Liver (tissue), 9 donors: ENCODE measurements around the gene CSF2RB. TPM values are rescaled to one million over a fixed set of nuclear protein-coding genes. Genes with fewer than 3 reads are reported as not detected.

Experiments used
- DNase-seq: peaks from one replicate; pipeline ENCODE4 v3.0.0-alpha.2; 2017; ENCODE audit warnings: low spot score
- H3K27ac ChIP-seq, 2 donors: one replicate each; pipeline ENCODE4 v1.7.0; 2013; ENCODE audit warnings: inconsistent platforms in 2 of 2, low read length in 2 of 2, control low read depth in 1 of 2, low read depth in 1 of 2, mild to moderate bottlenecking in 1 of 2
- H3K27me3 ChIP-seq, 4 donors: one replicate each; pipeline versions ENCODE4 v1.6.1 to v1.7.0; 2013; ENCODE audit warnings: low read length in 3 of 4, inconsistent platforms in 1 of 4, mild to moderate bottlenecking in 1 of 4, moderate library complexity in 1 of 4; ENCODE audit not compliant: control insufficient read depth in 4 of 4, insufficient read depth in 4 of 4
- H3K36me3 ChIP-seq, 4 donors: one replicate each; pipeline versions ENCODE4 v1.6.1 to v1.7.0; 2013; ENCODE audit warnings: low read length in 3 of 4, mild to moderate bottlenecking in 3 of 4, low read depth in 1 of 4, moderate library complexity in 1 of 4; ENCODE audit not compliant: control insufficient read depth in 4 of 4, insufficient read depth in 3 of 4
- H3K4me1 ChIP-seq, 4 donors: one replicate each; pipeline versions ENCODE4 v1.6.1 to v1.7.0; 2013; ENCODE audit warnings: low read length in 3 of 4, mild to moderate bottlenecking in 3 of 4, moderate library complexity in 1 of 4; ENCODE audit not compliant: control insufficient read depth in 4 of 4, insufficient read depth in 4 of 4
- H3K4me3 ChIP-seq, 3 donors: one replicate each; pipeline versions ENCODE4 v1.6.1 to v1.7.0; 2013; ENCODE audit warnings: low read length in 3 of 3, control low read depth in 1 of 3, low read depth in 1 of 3, mild to moderate bottlenecking in 1 of 3
- H3K9ac ChIP-seq, 2 donors: one replicate each; pipeline ENCODE4 v1.7.0; 2013; ENCODE audit warnings: low read length in 2 of 2, mild to moderate bottlenecking in 2 of 2, moderate library complexity in 2 of 2, control low read depth in 1 of 2, low read depth in 1 of 2
- H3K9me3 ChIP-seq, 4 donors: one replicate each; pipeline versions ENCODE4 v1.6.1 to v1.7.0; 2013; ENCODE audit warnings: low read length in 3 of 4; ENCODE audit not compliant: control insufficient read depth in 4 of 4
- FOXA1 ChIP-seq: IDR thresholded peaks from 2 replicates; pipeline ENCODE4 v1.6.1; 2016; ENCODE audit warnings: antibody characterized with exemption
- FOXA2 ChIP-seq: IDR thresholded peaks from 2 replicates; pipeline ENCODE4 v1.6.1; 2016; ENCODE audit warnings: antibody characterized with exemption
- GABPA ChIP-seq, 2 donors: IDR thresholded peaks in 1 of 2; conservative IDR thresholded peaks in 1 of 2; 2 replicates each; pipeline ENCODE4 v1.6.1; 2016; ENCODE audit warnings: antibody characterized with exemption in 2 of 2, mild to moderate bottlenecking in 1 of 2, moderate library complexity in 1 of 2
- HNF4A ChIP-seq, 2 donors: conservative IDR thresholded peaks; 2 replicates each; pipeline ENCODE4 v1.6.1; 2016; ENCODE audit warnings: antibody characterized with exemption in 2 of 2, mild to moderate bottlenecking in 2 of 2
- HNF4G ChIP-seq: IDR thresholded peaks from 2 replicates; pipeline ENCODE4 v1.6.1; 2016; ENCODE audit warnings: antibody characterized with exemption
- JUND ChIP-seq, 2 donors: IDR thresholded peaks; 2 replicates each; pipeline ENCODE4 v1.6.1; 2016; ENCODE audit warnings: antibody characterized with exemption in 2 of 2
- NR2F2 ChIP-seq: IDR thresholded peaks from 2 replicates; pipeline ENCODE4 v1.6.1; 2016; ENCODE audit warnings: antibody characterized with exemption
- RAD21 ChIP-seq, 2 donors: IDR thresholded peaks; 2 replicates each; pipeline ENCODE4 v1.6.1; 2016; ENCODE audit warnings: antibody characterized with exemption in 2 of 2, mild to moderate bottlenecking in 2 of 2
- RXRA ChIP-seq, 2 donors: IDR thresholded peaks; 2 replicates each; pipeline ENCODE4 v1.6.1; 2017 to 2018; ENCODE audit warnings: antibody characterized with exemption in 2 of 2, mild to moderate bottlenecking in 1 of 2
- SP1 ChIP-seq: IDR thresholded peaks from 2 replicates; pipeline ENCODE4 v1.6.1; 2018; ENCODE audit warnings: antibody characterized with exemption, mild to moderate bottlenecking
- TAF1 ChIP-seq: conservative IDR thresholded peaks from 2 replicates; pipeline ENCODE4 v1.6.1; 2016; ENCODE audit warnings: antibody characterized with exemption, mild to moderate bottlenecking
- YY1 ChIP-seq: IDR thresholded peaks from 2 replicates; pipeline ENCODE4 v1.6.1; 2016; ENCODE audit warnings: antibody characterized with exemption, mild to moderate bottlenecking
- ZBTB33 ChIP-seq: IDR thresholded peaks from 2 replicates; pipeline ENCODE4 v1.6.1; 2016; ENCODE audit warnings: antibody characterized with exemption
- WGBS: extraction: QIAGEN DNeasy Blood & Tissue Kit; methylation state at CpG from one replicate; pipeline ENCODE4 v1.1.7; 2013; 5-methylcytosine and 5-hydroxymethylcytosine counted together
- polyA plus RNA-seq, 2 donors: library from polyadenylated mRNA; stranded (reverse) in 1 of 2; unstranded in 1 of 2; fragments of 200-250 nt in 1 of 2; fragments of >200 nt in 1 of 2; fragmentation: Nextera tagmentation in 1 of 2; extraction: Ambion mirVana in 1 of 2; gene quantifications; one replicate each; pipeline versions ENCODE4 v1.2.1 to v1.2.3, GENCODE V29; 2013 to 2015
- total RNA-seq, 2 donors: library from RNA; depleted of rRNA; stranded (reverse); fragments of >200 nt; gene quantifications; one replicate each; pipeline ENCODE4 v1.2.3, GENCODE V29; 2014
- TF ChIP-seq, protein P1 (sequence below): IDR thresholded peaks from 2 replicates; pipeline ENCODE4 v1.6.1; 2016; ENCODE audit warnings: antibody characterized with exemption
- TF ChIP-seq, protein P2 (sequence below): IDR thresholded peaks from 2 replicates; pipeline ENCODE4 v1.6.1; 2016; ENCODE audit warnings: antibody characterized with exemption
- TF ChIP-seq, protein P3 (sequence below): fragments of 150-350 bp; IDR thresholded peaks from 2 replicates; pipeline ENCODE4 v1.5.1; 2017; ENCODE audit warnings: improper control_type of control experiment, low read depth, low read length; ENCODE audit not compliant: missing input control
- donor health status: healthy.
- donor health status: healthy.
- donor health status: healthy.
- donor health status: healthy.
- donor health status: healthy.

The CSF2RB gene
- total and polyA plus RNA-seq, 4 donors: 0.72 to 10.5 (median 2.3) TPM

DNA sequence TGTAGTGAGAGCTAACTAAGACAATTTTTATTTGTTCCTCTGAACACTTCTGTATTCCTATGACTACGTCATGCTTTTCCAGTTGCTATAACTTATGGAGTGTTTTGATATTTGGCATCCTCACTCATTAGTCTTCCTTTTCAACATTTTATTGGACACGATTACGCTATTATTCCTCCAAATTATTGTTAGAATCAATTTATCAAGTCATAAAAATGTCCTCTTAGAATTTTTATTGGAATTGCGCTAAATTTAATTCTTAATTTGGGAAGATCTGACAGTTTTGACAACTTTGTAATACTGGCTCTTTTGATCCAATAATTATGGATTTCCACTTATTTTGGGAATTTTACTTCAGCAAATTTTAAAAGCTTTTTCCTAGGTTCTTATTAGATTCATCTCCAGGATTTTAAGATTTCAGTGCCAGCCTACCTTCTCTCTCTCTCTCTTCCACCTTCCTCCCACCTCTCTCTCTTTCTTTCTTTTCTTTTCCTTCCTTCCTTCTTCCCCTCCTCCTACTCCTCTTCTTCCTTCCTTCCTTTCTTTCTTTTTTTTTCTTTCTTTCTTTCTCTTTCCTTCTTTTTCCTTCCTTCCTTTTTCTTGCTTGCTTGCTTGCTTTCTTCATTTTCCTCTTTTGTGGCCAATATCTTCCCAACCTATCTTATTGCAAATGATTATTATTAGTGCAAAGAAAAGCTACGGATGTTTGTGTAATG lies 55.0 kb downstream of the CSF2RB start:
- H3K27me3 ChIP-seq: no peaks in the 10 kb centered on the region

GRCh38 chr22:36971341-36972125 lies 58.1 kb downstream of the CSF2RB start:
- Histone ChIP-seq H3K4me3 (no peak overlapping the region), H3K4me1 (no peaks in the 10 kb centered on the region), H3K27me3 (no peaks in the 10 kb centered on the region), H3K36me3 (no peaks in the 10 kb centered on the region), H3K9me3 (no peaks in the 10 kb centered on the region), H3K9ac (no peak overlapping the region), H3K27ac (no peak overlapping the region)
- WGBS: 75% methylated on average over 19 of the region's 19 CpGs
- DNase-seq: no peak
- TF ChIP-seq TAF1: no peak
- TF ChIP-seq HNF4A (conservative IDR thresholded peaks at IDR 0.05): no peak
- TF ChIP-seq JUND (IDR thresholded peaks at IDR 0.05): no peak
- no peak for TF ChIP-seq RAD21 (IDR thresholded peaks at IDR 0.05)
- no peak for TF ChIP-seq NR2F2
- TF ChIP-seq HNF4G: no peak
- no peak for TF ChIP-seq FOXA1
- no peak for TF ChIP-seq RXRA (IDR thresholded peaks at IDR 0.05)
- TF ChIP-seq, protein P1, sequence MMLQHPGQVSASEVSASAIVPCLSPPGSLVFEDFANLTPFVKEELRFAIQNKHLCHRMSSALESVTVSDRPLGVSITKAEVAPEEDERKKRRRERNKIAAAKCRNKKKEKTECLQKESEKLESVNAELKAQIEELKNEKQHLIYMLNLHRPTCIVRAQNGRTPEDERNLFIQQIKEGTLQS: no peak
- TF ChIP-seq ZBTB33: no peak
- no peak for TF ChIP-seq YY1
- TF ChIP-seq, protein P2, sequence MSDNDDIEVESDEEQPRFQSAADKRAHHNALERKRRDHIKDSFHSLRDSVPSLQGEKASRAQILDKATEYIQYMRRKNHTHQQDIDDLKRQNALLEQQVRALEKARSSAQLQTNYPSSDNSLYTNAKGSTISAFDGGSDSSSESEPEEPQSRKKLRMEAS: no peak
- TF ChIP-seq FOXA2: no peak
- no peak for TF ChIP-seq GABPA (IDR thresholded peaks at IDR 0.05 in 1 of 2, conservative IDR thresholded peaks at IDR 0.05 in 1 of 2)

More for the DNA sequence above, 55.0 kb downstream of the CSF2RB start:
- Histone ChIP-seq H3K4me3 (no peak overlapping the region), H3K36me3 (no peaks in the 10 kb centered on the region), H3K9me3 (no peaks in the 10 kb centered on the region), H3K9ac (no peak overlapping the region), H3K4me1 (no peaks in the 10 kb centered on the region), H3K27ac (no peak overlapping the region)
- DNase-seq: no peak
- WGBS: 89% methylated on average over 5 of the region's 5 CpGs
- TF ChIP-seq SP1 (no peak), HNF4A (conservative IDR thresholded peaks at IDR 0.05) (no peak), JUND (IDR thresholded peaks at IDR 0.05) (no peak), GABPA (IDR thresholded peaks at IDR 0.05 in 1 of 2, conservative IDR thresholded peaks at IDR 0.05 in 1 of 2) (no peak), NR2F2 (no peak)
- TF ChIP-seq, protein P3, sequence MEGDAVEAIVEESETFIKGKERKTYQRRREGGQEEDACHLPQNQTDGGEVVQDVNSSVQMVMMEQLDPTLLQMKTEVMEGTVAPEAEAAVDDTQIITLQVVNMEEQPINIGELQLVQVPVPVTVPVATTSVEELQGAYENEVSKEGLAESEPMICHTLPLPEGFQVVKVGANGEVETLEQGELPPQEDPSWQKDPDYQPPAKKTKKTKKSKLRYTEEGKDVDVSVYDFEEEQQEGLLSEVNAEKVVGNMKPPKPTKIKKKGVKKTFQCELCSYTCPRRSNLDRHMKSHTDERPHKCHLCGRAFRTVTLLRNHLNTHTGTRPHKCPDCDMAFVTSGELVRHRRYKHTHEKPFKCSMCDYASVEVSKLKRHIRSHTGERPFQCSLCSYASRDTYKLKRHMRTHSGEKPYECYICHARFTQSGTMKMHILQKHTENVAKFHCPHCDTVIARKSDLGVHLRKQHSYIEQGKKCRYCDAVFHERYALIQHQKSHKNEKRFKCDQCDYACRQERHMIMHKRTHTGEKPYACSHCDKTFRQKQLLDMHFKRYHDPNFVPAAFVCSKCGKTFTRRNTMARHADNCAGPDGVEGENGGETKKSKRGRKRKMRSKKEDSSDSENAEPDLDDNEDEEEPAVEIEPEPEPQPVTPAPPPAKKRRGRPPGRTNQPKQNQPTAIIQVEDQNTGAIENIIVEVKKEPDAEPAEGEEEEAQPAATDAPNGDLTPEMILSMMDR: no peak
- TF ChIP-seq, protein P1: no peak
- TF ChIP-seq, protein P2: no peak
